Endothelial cell (in vitro differentiated cells): Measurements from ENCODE around the gene HSPH1. TPM values are rescaled to one million over a fixed set of nuclear protein-coding genes. Genes with fewer than 3 reads are reported as not detected.

ENCODE experiments used
- DNase-seq: peaks from one replicate; pipeline ENCODE4 v3.0.0; 2021; ENCODE audit warnings: low spot score
- H3K27ac Mint-ChIP-seq: one replicate; pipeline ENCODE4 v1.8.0; 2021; ENCODE audit warnings: mixed read lengths, inconsistent platforms; ENCODE audit not compliant: unreplicated experiment
- H3K27me3 Mint-ChIP-seq: one replicate; pipeline ENCODE4 v1.8.0; 2021; ENCODE audit warnings: mild to moderate bottlenecking, moderate library complexity, mixed read lengths, inconsistent platforms; ENCODE audit not compliant: unreplicated experiment
- H3K36me3 Mint-ChIP-seq: one replicate; pipeline ENCODE4 v1.8.0; 2021; ENCODE audit warnings: mild to moderate bottlenecking, low read depth, mixed read lengths, inconsistent platforms; ENCODE audit not compliant: unreplicated experiment
- H3K4me1 Mint-ChIP-seq: one replicate; pipeline ENCODE4 v1.8.0; 2021; ENCODE audit warnings: mild to moderate bottlenecking, mixed read lengths, inconsistent platforms; ENCODE audit not compliant: unreplicated experiment
- H3K4me3 Mint-ChIP-seq: one replicate; pipeline ENCODE4 v1.8.0; 2021; ENCODE audit warnings: mild to moderate bottlenecking, mixed read lengths, inconsistent platforms; ENCODE audit not compliant: unreplicated experiment
- H3K9me3 Mint-ChIP-seq: one replicate; pipeline ENCODE4 v1.8.0; 2021; ENCODE audit warnings: mixed read lengths, inconsistent platforms; ENCODE audit not compliant: unreplicated experiment
- CTCF ChIP-seq: fragments of 200-600 bp; sonication (generic); IDR thresholded peaks from one replicate; pipeline ENCODE4 v1.5.0; 2021; ENCODE audit warnings: antibody characterized with exemption; ENCODE audit not compliant: unreplicated experiment
- total RNA-seq: library from RNA; stranded (reverse); fragmentation: NEBNext Ultra II Directional; extraction: Animal tissue kit (Norgen Biotek cat#: 25700); gene quantifications from one replicate; pipeline ENCODE4 v1.2.1, GENCODE V29; 2021; ENCODE audit not compliant: unreplicated experiment

Gene HSPH1
- total RNA-seq, 1 donor from 2014 or later = 43.9 TPM

DNA sequence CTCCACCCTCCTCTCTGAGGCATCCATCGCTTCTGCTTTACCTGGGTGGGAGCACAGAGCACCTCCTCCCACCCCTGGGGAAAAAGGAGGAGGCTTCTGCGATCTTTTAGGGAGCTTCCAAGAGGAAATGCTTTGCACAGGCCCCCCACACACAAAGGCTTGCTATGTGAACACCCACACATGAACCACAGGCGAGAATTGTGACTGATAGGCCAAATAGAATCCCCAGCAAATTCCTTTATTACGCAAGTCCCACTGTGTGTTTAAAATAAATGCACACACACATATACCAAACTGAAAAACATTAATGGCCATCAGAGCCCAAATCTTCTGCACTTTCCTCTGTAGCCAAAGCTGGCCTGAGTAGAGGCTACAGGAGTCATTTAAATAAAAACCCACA, 50.6 kb downstream of the HSPH1 start:
- Mint-ChIP-seq H3K4me3 (no peak overlapping the region), H3K27me3 (no peaks in the 10 kb centered on the region), H3K36me3 (no peaks in the 10 kb centered on the region), H3K27ac (no peak overlapping the region), H3K4me1 (no peaks in the 10 kb centered on the region), H3K9me3 (no peaks in the 10 kb centered on the region)
- TF ChIP-seq CTCF = no peak
- DNase-seq = no peak

DNA sequence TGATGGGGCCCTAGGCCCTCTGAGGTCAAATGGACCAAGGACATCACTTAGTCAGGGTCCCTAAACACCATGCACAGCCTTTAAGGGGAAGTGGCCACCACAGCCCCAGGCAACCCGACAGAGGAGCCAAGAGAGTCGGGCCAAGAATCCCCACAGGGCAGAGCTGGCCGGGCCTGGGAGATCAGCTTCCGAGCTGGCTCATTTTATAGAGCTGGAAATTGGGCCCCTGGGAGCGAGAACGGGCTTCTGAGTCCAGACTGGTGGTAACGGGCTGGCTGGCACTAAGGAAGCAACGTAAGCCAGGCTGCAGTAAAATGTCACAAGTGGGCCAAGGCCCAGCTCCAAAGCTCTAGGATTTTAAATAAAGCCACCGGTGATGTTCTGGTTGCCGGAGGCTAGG, 51.1 kb downstream of the HSPH1 start:
- DNase-seq = no peak
- Mint-ChIP-seq H3K4me1 (no peaks in the 10 kb centered on the region), H3K27ac (no peak overlapping the region), H3K27me3 (no peaks in the 10 kb centered on the region), H3K4me3 (no peak overlapping the region), H3K9me3 (no peaks in the 10 kb centered on the region), H3K36me3 (no peaks in the 10 kb centered on the region)
- no peak for TF ChIP-seq CTCF

DNA sequence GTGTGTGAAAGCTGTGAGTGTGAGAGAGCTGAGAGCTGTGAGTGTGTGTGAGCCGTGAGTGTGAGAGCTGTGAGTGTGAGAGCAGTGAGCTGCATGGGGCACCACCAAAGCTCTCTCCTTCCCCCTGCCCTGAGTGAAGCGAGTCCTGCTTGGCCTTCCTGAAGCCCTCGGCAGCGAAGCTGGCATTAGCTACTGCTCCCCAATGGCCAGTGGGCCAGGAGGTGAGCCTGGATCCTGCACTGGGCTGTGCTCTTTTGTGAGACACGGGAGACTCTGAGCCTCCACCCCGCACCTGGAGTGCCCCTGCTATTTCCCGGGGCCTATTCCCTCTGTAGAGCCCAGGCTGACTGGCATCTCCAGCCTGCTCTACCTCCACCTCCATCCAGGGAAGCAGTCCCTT, 51.5 kb downstream of the HSPH1 start:
- TF ChIP-seq CTCF = no peak
- Mint-ChIP-seq H3K27ac (no peak overlapping the region), H3K4me3 (no peak overlapping the region), H3K4me1 (no peaks in the 10 kb centered on the region), H3K36me3 (no peaks in the 10 kb centered on the region), H3K27me3 (peaks cover 2% of the 10 kb centered on the region), H3K9me3 (no peaks in the 10 kb centered on the region)
- no peak for DNase-seq

DNA sequence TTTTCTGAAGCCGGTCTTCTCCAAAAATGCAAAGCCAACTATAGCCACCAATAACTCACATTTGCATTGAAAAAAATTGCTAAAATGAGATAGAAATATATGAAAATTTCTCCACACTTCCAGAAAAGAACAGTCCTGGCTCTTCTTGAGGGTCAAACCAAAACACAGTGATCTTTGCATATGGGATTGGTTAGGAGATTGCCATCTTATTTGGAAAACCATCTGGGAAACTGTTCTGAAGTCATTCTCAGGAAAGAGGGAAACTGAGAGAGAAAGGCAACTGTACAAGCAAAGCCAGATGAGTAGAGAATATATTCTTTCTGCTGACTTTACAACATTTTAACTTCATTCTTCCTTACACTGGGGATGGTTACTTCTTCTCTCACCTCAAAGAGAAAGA, 54.6 kb downstream of the HSPH1 start:
- Mint-ChIP-seq H3K27me3 (peaks cover 2% of the 10 kb centered on the region), H3K4me3 (no peak overlapping the region), H3K27ac (no peak overlapping the region), H3K36me3 (no peaks in the 10 kb centered on the region), H3K9me3 (no peaks in the 10 kb centered on the region), H3K4me1 (no peaks in the 10 kb centered on the region)
- no peak for DNase-seq
- no peak for TF ChIP-seq CTCF

DNA sequence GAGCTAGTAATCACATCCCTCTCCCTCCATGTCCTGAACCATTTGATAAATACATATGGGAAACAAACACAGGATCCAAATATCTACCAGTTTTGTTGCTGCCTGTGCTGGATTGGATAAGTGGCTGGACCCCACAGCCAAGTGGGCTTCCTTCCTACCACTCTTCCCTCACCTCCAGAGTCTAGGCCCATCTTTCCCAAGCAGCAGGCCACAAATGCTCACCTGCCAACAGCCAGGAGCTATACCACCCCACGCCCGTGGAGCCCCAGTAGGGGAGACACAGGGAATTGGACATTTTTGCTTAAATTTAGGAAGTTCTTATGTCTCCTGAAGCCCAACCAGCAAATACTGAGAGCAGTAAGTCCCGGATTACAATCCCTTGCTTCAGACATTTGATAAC, 55.8 kb downstream of the HSPH1 start:
- DNase-seq = no peak
- no peak for TF ChIP-seq CTCF
- no peak overlapping the region for H3K4me3 Mint-ChIP-seq
- peaks cover 2% of the 10 kb centered on the region for H3K27me3 Mint-ChIP-seq
- H3K27ac Mint-ChIP-seq = no peak overlapping the region
- H3K9me3 Mint-ChIP-seq = no peaks in the 10 kb centered on the region
- H3K4me1 Mint-ChIP-seq = no peaks in the 10 kb centered on the region
- H3K36me3 Mint-ChIP-seq = no peaks in the 10 kb centered on the region
